Measurements from ENCODE around the gene FGD4. TPM values are rescaled to one million over a fixed set of nuclear protein-coding genes. Genes with fewer than 3 reads are reported as not detected.
A peak's percentile ranks its signal among the peaks of the same experiment; 100 is the strongest.

Gene FGD4
- total RNA-seq, 2 donors from 2014 or later, result 36.3 to 54.4 TPM

GRCh38 chr12:32681272-32681671 lies 281.9 kb downstream of the FGD4 start:
- H3K36me3 ChIP-seq (replicated peaks in 1 of 2; ENCODE audit: insufficient read depth in 1 of 2, low read depth in 2 of 2), result no peaks in the 10 kb centered on the region
- H3K27ac ChIP-seq, result peak overlapping the region in 1 of 4 donors; percentile 96
- peaks cover 6% of the 10 kb centered on the region for H3K4me1 ChIP-seq
- no peak for ATAC-seq
- no peak for DNase-seq
- WGBS, 2 donors, result 80 to 83% methylated on average over 11 of the region's 11 CpGs
- intact Hi-C loops (cut with DNase I), result no loop called here
- no peak for TF ChIP-seq CTCF (IDR thresholded peaks at IDR 0.05)
- no peak for TF ChIP-seq POLR2A (IDR thresholded peaks at IDR 0.05)
- no peaks in the 10 kb centered on the region for H3K27me3 ChIP-seq
- no peaks in the 10 kb centered on the region for H3K9me3 ChIP-seq
- no peak overlapping the region for H3K4me3 ChIP-seq

- Histone ChIP-seq H3K4me3 (no peak overlapping the region), H3K36me3 (replicated peaks in 1 of 2; ENCODE audit: insufficient read depth in 1 of 2, low read depth in 2 of 2) (no peaks in the 10 kb centered on the region), H3K4me1 (no peaks in the 10 kb centered on the region), H3K9me3 (no peaks in the 10 kb centered on the region), H3K27ac (no peak overlapping the region), H3K27me3 (no peaks in the 10 kb centered on the region)
- intact Hi-C loops (cut with DNase I), result no loop called here
- 55 to 93% methylated on average over 1 of the region's 1 CpG for WGBS, 2 donors
- no peak for DNase-seq
- ATAC-seq, result no peak
- TF ChIP-seq POLR2A (IDR thresholded peaks at IDR 0.05), result no peak
- TF ChIP-seq CTCF (IDR thresholded peaks at IDR 0.05), result no peak
Measured at GRCh38 chr12:32686340-32686739, 287.0 kb downstream of the FGD4 start.

GRCh38 chr12:32688786-32689185 lies 289.4 kb downstream of the FGD4 start:
- no peaks in the 10 kb centered on the region for H3K27me3 ChIP-seq
- no peak overlapping the region for H3K4me3 ChIP-seq
- intact Hi-C loops (cut with DNase I), result no loop called here
- no peak for DNase-seq
- no peaks in the 10 kb centered on the region for H3K36me3 ChIP-seq (replicated peaks in 1 of 2; ENCODE audit: insufficient read depth in 1 of 2, low read depth in 2 of 2)
- H3K27ac ChIP-seq, result no peak overlapping the region
- TF ChIP-seq CTCF (IDR thresholded peaks at IDR 0.05), result no peak
- no peak for TF ChIP-seq POLR2A (IDR thresholded peaks at IDR 0.05)
- H3K9me3 ChIP-seq, result no peaks in the 10 kb centered on the region
- no peak for ATAC-seq
- no peaks in the 10 kb centered on the region for H3K4me1 ChIP-seq

- no peak for DNase-seq
- H3K4me3 ChIP-seq, result no peak overlapping the region
- no peaks in the 10 kb centered on the region for H3K36me3 ChIP-seq (replicated peaks in 1 of 2; ENCODE audit: insufficient read depth in 1 of 2, low read depth in 2 of 2)
- H3K9me3 ChIP-seq, result no peaks in the 10 kb centered on the region
- H3K27ac ChIP-seq, result no peak overlapping the region
- WGBS, 2 donors, result 79 to 100% methylated on average over 8 of the region's 8 CpGs
- intact Hi-C loops (cut with DNase I), result no loop called here
- TF ChIP-seq POLR2A (IDR thresholded peaks at IDR 0.05) (no peak), CTCF (IDR thresholded peaks at IDR 0.05) (no peak)
- no peaks in the 10 kb centered on the region for H3K27me3 ChIP-seq
- no peak for ATAC-seq
- H3K4me1 ChIP-seq, result no peaks in the 10 kb centered on the region
Measured at GRCh38 chr12:32690927-32691326, 291.6 kb downstream of the FGD4 start.

- Histone ChIP-seq H3K36me3 (replicated peaks in 1 of 2; ENCODE audit: insufficient read depth in 1 of 2, low read depth in 2 of 2) (no peaks in the 10 kb centered on the region), H3K27ac (no peak overlapping the region), H3K9me3 (no peaks in the 10 kb centered on the region), H3K27me3 (no peaks in the 10 kb centered on the region), H3K4me1 (no peaks in the 10 kb centered on the region), H3K4me3 (no peak overlapping the region)
- 90 to 96% methylated on average over 1 of the region's 1 CpG for WGBS, 2 donors
- ATAC-seq (no peak), DNase-seq (no peak)
- no peak for TF ChIP-seq POLR2A (IDR thresholded peaks at IDR 0.05)
- TF ChIP-seq CTCF (IDR thresholded peaks at IDR 0.05), result no peak
- intact Hi-C loops (cut with DNase I), result no loop called here
Measured at GRCh38 chr12:32692358-32692757, 293.0 kb downstream of the FGD4 start.

Measured in body of pancreas (tissue), 4 donors.